GM21381 (cell line): ENCODE results near the gene ATG4B.
A peak's percentile ranks its signal among the peaks of the same experiment; 100 is the strongest.

Experiments used
- ATAC-seq: cut with Tn5 transposase; IDR thresholded peaks from one replicate; pipeline ENCODE4 v1.9.1; 2021; ENCODE audit warnings: mild to moderate bottlenecking, moderate library complexity; ENCODE audit not compliant: unreplicated experiment

Gene ATG4B

DNA sequence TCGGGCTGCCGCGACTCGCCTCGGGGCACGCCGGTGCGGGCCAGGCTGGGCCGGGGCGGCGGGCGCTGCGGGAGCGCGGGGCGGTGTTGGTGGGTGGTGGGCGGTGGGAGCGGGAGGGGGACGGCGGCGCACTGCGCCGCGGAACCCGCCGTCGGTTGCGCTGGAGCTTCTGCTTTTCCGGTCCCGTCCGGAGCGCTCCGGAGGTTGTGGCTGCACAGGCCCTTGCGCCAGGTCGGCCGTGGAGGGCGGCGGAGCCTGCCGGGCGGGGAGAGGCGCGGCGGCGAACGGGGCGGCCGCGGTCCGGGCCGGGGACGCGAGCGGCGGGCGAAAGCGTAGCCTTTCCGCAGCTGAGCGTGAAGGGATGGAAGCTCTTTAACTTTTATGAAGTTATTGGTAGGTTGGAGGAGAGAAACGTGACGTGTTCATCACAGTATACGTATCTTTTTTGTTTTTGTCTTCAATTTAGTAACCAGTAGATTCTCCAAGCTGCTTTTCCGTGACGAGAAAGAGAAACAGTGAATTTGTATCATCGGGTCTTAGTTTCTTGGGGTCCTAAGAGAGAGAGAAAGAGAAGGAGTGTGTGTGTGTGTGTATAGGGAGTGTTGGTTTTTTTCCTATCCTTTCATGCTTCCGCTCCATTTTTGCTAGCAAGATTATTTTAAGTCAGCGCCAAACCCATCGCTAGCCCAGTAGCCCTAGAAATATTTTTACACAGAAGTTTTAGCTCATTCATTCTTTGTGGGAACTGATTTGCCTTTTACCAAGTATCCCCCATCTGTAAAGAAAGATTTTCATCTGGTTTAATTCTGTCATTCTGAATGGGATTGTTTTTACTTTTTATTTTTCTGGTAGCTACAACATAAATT lies 535 bp downstream of the ATG4B start:
- ATAC-seq = peak; percentile 15

DNA sequence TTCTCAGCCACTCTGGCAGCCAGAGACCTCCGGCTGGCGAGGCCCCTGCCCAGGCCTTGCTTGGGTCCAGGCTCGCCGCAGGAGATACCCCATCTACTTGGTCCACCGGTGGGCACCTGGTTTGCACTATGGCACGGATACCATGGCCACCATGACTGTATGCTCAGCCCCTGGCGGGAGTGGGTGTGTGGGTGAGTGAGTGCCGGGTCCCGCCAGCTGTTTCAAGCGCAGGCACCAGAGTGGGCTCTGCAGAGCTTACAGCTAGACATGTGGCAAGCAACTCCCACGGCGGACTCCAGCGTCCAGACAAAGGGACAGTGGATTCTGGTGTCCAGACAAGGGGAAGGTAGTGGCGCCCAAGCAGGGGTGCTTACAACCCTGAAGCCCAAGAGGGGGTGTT lies 1.4 kb downstream of the ATG4B start:
- no peak for ATAC-seq

DNA sequence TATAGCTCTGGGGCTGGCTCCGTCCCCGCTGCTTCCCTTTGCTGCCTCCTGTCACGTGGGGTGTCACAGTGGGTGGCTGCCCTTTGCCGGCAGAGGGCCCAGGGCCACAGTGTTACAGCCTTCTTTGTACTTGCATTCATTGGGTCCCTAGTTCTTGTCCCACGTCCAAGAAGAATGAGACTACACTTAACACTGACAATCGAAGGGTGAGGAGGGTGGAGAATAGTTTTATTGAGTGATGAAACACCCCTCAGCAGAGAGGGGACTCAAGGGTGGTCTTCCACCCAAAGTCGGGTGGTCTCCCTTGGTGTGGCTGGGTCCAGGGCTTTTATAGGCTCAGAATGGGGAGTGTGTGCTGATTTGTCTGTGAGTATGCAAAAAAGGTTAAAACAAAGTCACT lies 1.9 kb downstream of the ATG4B start:
- no peak for ATAC-seq

DNA sequence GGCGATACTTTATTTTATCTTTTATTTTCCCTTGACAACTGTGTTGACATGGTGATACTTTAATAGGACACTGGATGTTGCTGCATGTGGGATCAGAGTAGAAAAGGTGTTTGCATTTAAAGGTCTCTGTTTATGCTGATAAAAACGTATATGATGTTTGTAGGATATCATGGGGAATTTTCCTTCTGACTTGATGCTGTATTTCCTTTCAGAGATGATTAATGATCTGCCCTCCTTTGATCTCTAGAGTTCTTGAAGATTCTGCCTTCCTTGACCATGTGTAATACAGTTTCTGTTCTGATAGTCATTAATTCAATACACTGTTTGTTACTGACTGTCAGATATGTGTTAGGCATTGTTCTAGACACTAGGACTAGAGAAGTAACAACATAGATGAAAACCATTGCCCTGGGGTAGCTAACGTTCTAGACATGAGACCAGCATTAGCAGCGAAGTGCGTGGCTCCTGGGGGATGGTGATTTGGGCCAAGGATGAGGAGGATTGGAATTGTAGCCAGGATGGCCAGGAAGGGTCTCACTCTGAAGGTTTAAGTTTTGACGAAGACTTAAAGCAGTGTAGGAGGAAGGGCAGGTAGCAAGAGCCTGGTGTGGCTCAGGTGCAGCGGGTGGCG lies 2.8 kb downstream of the ATG4B start:
- ATAC-seq = no peak

DNA sequence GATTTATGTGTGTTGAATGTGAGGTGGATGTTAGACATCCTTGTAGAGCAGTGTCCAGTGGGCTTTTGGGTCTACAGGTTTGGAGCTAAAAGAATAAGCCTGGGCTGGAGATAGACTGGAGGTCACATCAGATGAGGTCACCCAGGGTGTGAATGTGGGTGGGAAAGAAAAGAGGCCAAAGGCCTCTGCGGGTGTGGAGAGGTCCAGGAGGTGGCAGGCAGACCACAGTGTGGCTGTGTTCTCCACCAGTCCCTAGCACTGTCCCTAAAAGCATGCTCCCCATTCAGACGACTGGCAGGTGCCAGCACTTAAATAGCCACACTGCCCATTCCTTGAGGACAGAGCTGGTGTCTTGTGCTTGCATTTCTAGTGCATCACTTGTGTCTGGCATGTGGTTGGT lies 4.1 kb downstream of the ATG4B start:
- no peak for ATAC-seq

DNA sequence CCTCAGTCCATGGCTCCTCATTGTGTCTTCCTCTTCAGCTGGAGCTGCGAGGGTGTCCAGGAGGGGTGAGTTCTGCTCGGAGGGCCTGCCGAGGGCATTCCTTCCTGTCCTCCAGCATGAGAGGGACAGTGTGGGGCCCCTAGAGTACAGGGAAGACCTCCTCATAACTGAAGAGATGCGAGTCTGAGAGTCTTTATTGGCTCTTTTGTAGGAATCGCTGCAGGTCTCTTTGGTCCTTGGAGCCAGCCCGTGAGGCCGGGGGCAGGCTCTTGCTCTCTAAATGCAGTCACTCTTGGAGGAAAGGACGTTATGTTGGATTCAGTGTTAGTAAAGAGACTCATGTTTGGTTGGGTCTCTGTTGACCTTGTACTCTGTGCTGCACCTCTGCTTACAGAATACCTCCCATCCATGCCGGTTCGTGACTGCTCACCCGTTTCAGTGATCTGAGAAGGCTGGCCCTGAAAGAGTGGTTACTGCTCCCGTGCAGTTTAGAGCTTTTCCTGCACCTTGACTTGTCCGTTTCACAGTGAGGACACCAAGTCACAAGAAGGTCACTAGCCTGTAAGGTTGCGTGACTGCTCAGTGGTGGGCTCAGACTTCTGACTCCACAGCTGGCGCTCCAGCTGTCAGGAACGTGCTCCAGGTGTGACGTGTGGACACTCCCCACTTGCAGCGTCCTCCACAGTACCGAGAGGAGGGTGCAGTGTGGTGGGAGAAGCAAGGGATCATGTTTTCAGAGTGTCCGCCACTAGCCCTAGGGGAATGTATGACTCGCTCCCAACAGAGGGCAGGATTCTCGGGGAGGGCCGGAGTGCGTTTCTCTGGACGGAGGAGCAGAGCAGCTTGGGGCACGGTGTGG lies 7.8 kb downstream of the ATG4B start:
- ATAC-seq = no peak

DNA sequence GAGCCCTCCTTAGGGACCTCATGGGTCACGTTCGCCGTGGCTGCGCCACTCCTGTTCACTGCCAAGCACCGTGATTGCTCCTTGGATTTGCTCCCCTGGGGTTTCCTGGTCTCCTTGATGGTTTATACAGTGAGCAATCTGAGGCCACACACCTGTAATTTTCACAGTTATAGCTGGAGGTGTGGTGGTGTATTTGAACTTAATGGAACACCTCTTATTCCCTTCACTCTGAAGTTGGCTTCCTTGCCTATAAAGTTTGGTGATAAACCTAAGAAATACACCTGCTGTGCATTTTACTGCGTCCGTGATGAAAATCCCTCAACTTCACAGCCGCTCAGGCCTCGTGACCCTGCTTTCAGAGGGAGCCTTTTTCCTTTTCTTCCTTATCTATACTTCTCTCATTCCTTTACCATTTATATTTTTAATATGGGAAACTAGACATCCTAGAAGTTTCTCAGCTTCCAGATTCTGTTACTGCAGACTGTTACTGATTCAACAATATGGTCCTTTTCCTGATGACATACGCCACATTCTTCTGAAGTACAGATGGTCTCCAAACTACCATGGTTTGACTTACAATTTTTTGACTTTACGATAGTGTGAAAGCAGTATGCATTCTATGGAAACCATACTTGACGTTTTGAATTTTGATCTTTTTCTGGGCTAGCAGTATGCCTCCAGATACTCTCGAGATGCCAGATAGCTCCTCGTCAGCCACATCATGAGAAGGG lies 8.6 kb downstream of the ATG4B start:
- ATAC-seq = no peak

DNA sequence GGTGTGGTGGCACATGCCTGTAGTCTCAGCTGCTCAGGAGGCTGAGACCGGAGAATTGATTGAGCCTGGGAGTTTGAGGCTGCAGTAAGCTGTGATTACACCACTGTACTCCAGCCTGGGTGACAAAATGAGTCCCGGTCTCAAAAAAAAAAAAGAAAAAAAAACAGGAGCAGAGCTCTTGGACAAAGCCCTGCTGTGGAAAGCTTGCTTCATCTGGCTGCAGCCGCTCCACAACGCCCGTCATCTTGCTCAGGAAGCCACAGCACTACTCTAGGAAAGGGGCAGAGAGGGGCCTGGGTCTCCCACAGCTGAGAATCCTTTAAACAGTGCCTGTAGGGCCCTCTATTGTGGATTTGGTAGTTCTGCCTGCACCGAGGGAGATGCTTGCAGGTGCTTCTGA lies 11.0 kb downstream of the ATG4B start:
- no peak for ATAC-seq

DNA sequence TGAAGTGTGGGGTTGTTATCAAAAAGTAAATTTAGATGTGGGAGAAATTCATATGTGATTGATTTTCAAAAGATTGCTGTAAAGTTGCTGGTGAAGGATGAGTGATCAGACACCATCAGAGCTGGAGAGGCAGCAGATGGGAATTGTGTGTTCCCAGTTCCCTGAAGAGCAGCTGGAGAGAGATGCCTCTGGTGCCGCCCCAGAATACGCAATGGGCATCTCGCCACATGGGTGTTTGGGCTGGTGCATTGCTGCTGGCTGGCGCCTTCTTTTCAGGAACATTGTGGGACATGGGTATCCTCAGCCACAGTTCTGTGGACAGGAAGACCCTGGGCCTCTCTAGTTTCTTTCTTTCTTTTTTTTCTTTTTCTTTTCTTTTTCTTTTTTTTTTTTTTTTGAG lies 11.9 kb downstream of the ATG4B start:
- ATAC-seq = no peak

DNA sequence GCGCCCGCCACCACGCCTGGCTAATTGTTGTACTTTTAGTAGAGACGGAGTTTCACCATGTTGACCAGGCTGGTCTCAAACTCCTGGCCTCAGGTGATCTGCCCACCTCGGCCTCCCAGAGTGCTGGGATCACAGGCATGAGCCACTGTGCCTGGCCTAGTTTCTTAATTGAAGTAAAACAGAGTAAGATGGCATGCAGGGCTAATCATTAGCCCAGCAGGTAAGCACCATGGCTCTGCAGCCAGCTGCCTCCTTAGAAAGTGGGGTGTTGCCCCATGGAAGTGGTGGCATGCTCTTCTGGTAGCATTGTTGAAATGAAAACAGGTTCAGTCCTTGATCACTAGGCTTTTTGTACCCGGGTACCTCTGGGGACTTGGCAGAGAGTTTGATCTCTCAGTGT lies 12.4 kb downstream of the ATG4B start:
- ATAC-seq = no peak

DNA sequence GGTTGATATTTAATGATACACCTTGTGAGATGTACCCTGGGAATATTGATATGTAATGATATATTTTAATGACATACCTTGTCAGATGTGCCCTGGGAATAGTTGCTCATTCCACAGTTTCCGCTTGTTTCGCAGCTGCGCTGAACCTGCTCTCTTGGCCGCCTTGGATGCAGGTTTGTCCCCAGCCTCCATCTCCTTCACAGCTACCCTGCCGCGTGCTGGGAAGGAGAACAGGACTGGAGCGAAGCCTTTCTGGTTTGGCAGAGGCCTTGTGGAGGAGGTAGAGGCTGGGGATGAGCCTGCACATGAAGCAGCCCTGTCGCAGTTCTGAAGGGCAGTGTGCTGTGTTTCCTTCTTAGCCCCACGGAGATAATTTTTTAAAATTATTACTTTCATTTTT lies 14.6 kb downstream of the ATG4B start:
- ATAC-seq = no peak

DNA sequence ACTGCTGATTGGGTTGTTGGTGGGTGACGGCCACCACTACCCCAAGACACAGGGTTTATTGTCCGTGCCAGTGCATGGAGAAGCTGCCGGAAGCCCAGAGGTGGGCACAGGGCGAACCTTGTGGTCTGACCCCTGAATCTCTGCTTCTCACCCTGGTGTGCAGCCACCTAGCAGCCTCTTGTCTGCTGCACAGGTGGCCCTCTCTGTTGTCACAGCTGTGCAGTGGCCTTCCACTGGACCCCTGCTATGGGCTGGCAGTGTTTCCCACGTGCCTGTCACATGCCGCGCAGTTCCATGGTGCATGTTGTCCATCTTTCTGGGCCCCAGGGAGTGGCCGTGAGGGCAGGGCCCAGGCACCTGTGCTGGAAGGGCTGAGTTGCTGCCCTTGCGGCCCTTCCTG lies 15.2 kb downstream of the ATG4B start:
- no peak for ATAC-seq

DNA sequence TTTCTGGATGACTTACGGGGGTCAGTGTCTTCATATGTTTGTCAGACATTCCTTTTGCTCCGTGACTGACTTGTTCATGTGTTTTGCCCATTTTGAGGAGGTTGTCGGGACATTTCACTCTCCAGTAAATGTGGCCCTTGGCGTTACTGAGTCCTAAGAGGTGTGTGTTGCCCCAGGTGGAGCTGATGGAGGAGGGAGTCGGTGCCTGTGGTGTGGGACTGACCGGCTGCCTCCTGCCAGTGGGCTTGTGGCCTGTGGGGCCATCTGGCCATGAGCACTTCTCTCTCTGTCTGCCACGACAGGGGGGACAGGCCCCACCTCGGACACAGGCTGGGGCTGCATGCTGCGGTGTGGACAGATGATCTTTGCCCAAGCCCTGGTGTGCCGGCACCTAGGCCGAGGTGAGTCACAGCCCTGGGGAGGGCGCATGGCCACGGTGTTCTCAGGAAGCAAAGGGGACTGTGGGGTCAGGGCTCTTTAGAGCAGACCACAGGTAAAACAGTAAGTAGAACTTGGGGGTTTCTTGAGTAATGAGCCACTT lies 15.8 kb downstream of the ATG4B start:
- ATAC-seq = no peak

DNA sequence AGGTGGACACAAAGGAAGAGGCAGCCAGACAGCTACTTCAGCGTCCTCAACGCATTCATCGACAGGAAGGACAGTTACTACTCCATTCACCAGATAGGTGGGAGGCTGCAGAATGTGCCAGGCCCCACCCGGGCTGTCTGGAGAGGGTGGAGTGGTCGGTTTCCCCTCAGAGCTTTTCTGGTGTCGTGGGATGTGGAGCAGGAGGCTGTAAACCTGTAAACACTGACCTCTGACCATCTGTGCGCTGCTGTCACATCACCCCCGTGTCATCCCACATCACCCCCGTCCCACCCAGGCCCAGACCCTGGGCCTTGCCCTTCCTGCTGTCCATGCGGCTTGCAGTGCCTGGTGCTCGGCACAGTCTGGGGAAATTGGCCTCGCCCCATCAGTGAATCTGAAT lies 17.1 kb downstream of the ATG4B start:
- ATAC-seq = no peak

DNA sequence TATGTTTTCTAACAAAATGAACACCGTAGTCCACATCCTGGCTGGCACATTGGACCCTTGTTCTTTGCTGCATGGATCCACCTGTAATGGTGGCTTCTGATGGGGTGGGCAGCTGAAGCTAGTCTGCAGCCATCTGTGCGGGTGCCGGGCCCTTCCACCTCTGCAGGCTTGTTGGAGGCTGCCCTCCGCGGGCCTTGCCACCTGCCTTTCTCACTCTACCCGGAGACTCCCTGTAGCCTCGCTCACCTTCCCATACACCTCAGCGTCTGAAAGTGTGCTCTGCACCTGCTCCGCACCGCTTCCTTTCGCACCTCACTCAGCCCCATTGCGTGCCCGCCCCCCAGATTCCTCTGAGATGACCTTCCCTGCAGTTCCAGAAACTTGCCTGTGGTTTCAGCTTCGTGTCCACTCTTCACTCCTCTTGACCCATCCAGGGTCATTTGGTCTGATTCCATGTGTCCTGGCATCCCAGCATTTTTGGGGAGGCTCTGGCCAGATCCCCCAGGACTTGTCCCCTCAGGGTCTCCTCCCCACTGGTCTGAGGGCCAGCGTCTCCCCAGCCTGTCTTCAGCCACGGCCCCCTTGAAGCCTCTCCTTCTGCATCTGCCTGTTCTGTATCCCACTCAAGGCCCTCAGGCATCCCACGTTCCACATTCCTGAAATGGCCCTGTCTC lies 18.2 kb downstream of the ATG4B start:
- ATAC-seq = no peak

DNA sequence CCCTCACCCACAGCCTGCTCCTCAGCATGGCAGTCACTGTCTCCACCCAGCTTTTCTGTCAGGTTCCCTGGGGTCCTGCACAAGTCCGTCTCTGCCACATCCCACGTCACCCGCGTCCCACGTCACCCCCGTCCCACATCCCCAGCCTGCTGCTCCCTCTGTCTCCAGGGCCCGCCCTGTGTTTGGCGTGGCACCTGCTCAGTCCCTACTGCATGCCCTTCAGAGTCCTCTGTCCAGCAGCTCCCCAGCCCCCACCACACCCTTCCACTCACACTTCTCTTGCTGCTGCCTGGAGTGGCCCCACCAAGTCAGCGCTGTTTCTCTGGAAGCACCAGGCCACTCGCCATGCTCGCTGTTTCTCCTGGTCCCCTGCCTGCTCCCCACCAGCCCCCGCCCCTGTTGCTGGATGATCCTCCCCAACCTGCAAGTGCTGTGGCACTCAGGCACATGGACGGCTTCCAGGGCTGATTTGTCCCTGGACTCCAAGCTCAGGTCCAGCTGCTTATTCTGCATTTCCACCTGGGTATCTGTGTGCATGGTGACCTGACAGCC lies 18.8 kb downstream of the ATG4B start:
- no peak for ATAC-seq

DNA sequence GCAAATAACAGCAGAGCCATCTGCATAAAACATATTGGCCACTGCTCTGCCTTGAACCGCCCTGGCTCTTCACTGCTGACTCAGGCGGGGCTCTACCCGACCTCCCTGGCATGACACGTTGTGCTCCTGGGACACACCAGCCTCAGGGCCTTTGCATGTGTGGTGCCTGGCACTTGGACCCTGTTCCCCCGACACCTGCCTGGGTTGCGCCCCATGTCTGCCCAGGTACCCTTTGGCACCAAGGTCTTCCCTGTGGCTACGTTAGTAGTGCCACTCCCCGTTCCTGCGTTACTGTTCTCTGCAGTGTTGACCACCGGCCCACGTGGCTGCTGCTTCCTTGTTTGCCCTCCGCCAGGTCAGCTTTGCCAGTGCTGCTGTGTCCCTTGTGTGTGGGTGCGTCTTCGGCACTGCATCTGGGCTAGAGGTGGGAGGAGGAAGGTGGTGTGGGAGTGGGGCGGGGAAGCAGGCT lies 20.3 kb downstream of the ATG4B start:
- no peak for ATAC-seq

DNA sequence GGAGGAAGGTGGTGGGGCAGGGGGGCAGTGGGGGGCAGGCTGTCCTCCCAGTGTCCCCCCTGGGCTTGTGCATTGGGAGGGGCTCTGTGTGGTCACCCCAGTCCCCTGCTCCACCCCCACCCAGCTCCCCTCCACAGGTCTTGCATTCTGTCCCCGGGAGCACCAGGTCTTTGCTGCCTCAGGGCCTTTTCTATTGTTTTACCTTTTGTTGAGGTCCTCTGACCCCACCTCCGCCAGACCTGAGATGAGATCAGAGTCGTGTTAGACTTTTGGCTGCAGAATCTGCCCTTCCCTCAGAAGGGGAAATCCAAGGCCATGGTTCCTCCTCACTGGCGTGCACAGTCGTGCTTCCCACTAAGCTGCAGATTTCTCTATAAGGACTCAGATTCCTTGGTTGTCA lies 20.8 kb downstream of the ATG4B start:
- ATAC-seq = no peak

DNA sequence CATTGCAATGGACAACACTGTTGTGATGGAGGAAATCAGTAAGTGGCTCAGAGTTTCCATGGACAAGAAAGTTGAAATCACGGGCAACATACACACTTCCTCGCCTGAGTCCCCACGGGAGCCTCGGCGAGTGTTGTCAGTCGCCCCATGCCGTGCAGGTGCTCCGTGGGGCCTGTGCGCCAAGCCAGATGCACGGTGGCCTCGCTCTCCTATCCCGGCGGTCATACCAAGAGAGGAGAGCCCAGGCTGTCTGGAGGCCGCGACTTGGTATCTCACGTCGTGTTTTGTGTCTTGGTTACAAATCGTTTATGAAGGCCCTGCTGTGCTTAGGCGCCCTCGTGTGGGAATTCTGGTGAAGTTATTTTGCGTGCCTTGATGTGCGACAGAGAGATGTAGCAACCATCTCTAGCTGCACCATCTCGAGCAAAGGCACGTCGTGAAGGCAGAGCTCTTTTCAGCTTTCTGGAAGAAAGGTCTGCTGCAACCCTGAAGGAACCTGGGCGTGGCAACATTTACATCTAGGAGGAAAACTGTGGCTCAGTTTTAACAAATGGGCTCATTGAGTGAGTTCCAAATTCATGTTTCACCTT lies 21.8 kb downstream of the ATG4B start:
- ATAC-seq = no peak
